ENCODE measurements around the gene SPG11.
"Not testable (repeated sequence)": the region's sequence is repeated elsewhere in the genome, so short reads cannot be mapped to it uniquely, and the experiment has no call there.

SPG11 gene

GRCh38 chr15:44620081-44620480, 43.4 kb downstream of the SPG11 start:
- no peak for DNase-seq

DNA sequence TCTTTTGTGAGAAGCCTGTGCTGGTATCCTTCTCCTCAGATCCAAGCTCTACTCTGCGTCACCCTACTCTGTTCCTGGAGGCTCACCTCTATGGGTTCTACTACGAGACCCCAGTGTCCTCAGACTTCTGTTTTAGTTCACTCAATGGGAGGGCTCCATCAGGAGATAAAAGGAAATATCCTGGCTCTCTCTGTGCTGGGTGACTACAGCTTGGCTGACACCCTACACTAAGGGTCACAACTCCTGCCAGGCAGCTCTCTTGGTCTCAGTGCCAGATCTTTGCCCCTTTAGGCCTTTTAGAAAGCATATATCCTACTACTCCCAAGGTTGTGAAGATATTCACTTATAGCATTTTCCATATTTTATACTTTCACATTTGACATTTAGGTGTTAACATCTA, 46.5 kb downstream of the SPG11 start:
- no peak for DNase-seq

- DNase-seq, result no peak
Measured at GRCh38 chr15:44606740-44607139, 56.7 kb downstream of the SPG11 start.

- DNase-seq, result no peak
Measured at GRCh38 chr15:44603126-44603525, 60.3 kb downstream of the SPG11 start.

GRCh38 chr15:44598892-44599291, 64.6 kb downstream of the SPG11 start:
- DNase-seq, result no peak

DNA sequence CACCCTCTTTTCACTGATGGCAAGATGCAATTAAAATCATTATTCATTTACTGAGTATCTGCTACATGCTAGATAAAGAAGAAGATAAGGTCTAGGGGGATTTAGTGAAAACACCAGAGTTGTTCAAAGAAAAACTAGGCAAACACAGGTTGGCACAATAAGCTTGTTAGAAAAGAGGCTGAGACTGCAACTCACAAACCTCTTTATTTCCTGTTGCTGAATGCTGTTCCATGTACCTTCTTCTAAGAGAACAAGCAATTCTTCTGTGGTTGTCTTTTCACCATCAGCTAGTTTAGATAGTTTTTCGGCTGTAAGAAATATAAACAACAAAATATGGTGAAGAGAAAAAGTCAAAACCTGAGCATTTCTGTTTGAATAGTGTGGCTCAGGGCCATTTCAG, 65.4 kb downstream of the SPG11 start:
- no peak for DNase-seq

GRCh38 chr15:44596511-44597010, 66.9 kb downstream of the SPG11 start:
- DNase-seq, result no peak

DNA sequence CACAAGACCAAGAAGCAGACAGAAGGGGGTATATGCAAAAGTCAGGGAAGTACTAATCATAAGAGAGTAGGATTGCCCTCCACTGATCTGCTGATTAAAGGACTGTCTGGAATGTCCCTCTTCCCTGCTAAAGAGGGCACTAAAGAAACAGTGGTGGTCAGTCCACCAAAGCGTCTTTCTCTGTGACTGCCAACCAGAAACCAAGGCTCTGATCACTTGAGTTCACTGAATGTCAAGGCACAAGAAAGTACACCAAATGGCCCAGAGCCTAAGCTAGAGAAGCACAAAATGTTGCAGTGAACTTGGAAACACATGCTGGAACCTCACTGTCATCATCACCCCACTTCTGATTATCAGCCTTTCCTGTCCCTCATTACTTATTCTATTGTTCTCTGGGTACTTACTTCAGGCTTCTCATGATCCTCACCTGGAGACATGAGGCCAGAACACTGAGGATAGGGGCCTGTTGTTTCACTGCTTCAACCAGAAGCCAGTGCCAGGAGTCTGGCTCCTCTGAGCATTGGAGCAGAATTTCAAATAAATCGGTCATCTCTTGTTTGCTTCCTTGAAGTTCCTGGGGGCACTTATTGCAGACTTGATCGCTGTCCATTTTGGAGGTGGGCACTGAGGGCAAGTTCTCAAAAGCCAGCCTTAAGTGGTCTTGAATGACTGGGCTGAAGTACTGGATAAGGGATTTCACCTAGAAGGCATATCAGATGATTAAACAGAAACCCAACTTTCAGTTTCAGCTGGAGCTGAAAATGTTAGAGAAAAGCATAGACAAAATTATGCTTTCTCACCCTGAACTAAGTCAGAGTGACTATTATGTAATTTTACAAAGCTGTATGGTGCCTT, 67.6 kb downstream of the SPG11 start:
- DNase-seq, result no peak

- DNase-seq, result no peak
Measured at GRCh38 chr15:44595246-44595645, 68.2 kb downstream of the SPG11 start.

DNA sequence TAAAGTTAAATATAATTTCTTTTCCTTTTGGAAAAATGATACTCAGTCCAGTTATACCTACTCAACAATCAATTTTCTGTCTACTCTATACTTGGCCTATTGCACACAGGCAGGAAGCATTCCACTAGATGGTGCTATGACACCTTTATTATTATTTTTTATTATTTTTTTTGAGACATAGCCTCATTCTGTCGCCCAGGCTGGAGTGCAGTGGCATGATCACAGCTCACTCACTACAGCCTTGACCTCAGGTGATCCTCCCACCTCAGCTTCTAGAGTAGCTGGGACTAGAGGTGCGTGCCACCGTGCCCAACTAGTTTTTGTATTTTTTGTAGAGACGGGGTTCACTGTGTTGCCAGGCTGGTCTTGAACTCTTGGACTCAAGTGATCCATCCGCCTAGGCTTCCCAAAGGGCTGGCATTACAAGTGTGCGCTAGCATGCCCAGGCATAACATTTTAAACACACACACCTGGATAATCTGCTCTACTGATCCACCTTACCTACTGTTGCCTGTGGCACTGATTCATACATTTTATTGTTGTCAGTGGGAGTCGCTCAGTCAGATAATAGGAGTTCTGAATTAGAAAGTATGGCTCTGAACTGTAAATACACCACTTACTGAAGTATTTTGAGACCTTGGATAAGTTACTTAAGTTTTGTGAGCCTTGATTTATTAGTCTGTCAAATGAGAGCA, 70.3 kb downstream of the SPG11 start:
- DNase-seq, result no peak

- DNase-seq, result no peak
Measured at GRCh38 chr15:44591326-44591725, 72.1 kb downstream of the SPG11 start.

DNA sequence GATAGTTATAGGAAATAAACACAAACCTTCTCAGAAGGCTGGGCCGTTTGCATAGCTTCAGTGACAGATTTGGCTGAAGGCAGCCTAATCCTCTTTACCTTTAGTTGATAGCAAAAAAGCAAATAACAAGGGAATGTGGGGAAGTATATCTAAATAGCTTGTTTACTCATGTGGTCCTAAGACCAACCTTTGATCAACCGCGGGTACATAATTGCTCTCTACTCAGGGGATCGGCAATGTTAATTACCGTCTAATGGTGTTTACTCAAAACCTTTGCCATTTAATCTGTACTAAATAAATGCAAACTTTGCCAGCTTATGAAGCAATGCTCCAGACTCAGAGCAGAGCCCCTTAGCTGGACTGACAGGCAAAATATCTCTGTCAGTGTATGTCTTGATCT, 74.9 kb downstream of the SPG11 start:
- DNase-seq, result no peak

GRCh38 chr15:44585633-44586032, 77.8 kb downstream of the SPG11 start:
- DNase-seq, result no peak

GRCh38 chr15:44584162-44584749, 79.2 kb downstream of the SPG11 start:
- no peak for DNase-seq

GRCh38 chr15:44580105-44580504, 83.4 kb downstream of the SPG11 start:
- DNase-seq, result no peak

DNA sequence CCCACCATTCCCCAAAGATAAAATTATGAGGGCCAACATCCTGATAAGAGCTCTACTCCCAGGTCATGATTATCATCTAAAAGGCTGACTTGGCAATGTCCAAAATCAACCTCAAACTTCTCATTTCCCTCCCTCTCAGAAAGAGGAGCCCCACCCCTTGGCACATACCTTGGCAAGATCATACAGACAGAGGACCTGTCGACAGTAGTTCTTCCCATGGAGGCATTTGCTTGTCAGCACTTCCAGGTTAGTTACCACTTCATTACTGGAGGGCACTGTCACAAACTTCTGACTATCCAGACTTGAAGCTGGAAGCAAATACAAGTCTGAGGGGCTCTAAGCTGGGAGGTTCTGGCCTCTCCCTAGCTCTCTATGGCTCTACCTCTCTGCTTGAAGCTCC, 88.7 kb downstream of the SPG11 start:
- DNase-seq, result no peak

DNA sequence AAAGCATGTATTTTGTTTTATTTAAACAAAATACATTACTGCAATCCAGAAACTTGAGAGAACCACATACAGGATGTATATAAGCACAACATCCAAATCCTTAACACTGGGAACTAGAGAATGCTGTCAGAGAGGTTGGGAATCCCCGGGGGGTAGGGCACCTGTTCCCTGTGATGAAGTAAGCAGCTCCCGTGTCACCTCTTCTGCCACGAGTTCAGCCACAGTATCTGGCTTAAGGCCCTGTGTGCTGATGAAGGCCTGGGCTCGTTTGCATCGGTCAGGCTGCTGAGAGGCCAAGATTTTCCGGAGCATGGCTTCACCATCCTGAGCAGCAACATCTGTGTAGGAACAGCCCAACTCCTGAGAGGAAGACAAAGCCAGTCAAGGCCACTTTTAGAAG, 90.1 kb downstream of the SPG11 start:
- no peak for DNase-seq

DNA sequence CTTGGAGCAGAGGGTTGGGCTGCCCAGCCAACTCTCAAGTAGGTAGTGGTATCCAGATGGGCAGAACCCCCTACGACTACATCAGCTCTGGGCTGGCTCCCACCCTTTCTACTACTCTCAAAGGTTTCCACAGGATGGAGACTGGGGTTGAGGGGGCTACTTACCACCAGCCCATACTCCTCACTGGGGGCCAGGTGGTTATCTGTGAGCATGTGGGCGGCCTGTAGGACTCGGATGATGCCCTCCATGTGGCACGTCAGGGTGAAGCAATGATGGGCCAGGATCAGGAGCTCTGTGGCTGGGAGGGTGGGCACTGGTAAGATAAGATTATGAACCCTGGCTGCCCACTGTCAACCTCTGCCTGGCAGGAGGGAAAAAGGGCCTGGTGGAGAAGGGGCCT, 93.1 kb downstream of the SPG11 start:
- no peak for DNase-seq

DNA sequence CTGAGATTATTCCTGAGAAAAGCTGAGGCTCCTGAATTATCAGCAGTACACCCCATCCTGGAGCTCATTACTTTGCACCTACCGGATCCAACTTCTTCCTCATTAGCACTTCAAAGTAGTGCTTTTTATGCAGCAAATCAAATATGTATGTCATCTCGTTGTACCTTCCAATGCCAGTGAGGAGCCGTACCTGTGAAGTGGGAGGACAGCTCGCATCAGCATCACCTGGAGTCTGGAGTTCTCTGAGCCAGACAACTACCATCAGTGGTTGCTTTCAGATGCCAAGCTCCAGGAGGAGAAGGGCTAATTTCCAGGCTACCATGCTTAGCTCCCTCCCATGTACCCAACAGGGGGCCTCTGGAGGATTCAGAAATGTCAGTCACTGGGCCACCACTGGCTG, 94.1 kb downstream of the SPG11 start:
- DNase-seq, result no peak

DNA sequence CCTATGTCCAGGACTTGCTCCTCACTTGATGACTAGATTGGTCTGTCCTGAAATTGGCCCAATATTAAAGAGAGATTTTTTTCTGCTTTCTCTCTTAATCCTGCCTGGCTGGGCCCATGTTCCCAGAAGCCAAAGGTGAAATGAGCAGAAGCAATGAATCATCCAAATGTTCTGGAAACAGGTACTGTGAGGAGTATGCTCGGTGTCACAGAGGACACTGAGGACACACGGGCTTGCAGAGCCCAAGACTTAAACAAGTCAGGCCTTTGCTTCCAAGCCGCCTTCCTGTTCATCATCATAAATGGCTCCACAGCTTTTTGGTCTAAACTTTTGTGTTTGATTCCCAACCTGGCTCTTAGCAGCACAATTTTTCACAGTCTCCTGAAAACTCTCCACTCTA, 95.1 kb downstream of the SPG11 start:
- DNase-seq, result no peak

DNA sequence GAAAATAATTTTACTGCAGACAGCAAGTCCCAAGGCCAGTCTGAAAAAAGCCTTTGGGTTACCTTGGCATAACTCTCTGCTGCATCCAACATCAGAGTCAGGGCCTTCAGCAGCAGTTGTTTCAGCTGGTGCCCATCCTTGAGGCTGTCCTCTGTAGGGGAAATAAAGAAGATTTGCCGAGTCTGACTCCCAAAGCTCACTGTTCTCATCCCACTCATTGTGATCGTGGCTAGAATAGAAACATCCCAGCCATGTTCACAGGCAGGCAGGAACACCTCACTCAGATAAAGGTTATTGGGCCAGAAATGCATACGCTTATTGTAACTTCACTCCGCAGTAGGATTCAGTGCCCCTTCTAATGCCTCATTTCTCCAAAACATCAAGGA, 97.3 kb downstream of the SPG11 start:
- DNase-seq, result no peak

GRCh38 chr15:44565387-44566154, 97.9 kb downstream of the SPG11 start:
- no peak for DNase-seq

GRCh38 chr15:44560926-44561325, 102.5 kb downstream of the SPG11 start:
- not testable (repeated sequence) for DNase-seq
